Heart left ventricle (tissue), 13 donors: ENCODE results near the gene FZD1.

Source experiments
- POLR2A ChIP-seq, 2 donors: fragments of 450-650 bp; IDR thresholded peaks; one replicate each; pipeline ENCODE4 v1.6.1; 2017; ENCODE audit warnings: antibody characterized with exemption in 2 of 2, mild to moderate bottlenecking in 2 of 2, moderate library complexity in 2 of 2
- TF ChIP-seq, protein P1 (sequence below), 12 donors: fragments of 200-600 bp; sonication (generic) in 4 of 12; IDR thresholded peaks; one replicate each; pipeline versions ENCODE4 v1.5.0 to v1.8.0; 2018 to 2022; ENCODE audit warnings: antibody characterized with exemption in 12 of 12, mild to moderate bottlenecking in 5 of 12
- donor health status: ischemic (EF 13 %, LVEDD 7.1; RV severe dilation, severe dysfunction).
- donor health status: DM: no; HTN: yes; CAD: no.
- donor health status: DM: no; HTN: no; CAD: no.
- donor health status: ischemic (EF 25% LVEDD 6.9; RV normal size, moderate dysfunction).
- donor health status: ischemic (EF 25% LVEDD 5.7; RV mildly dilated, moderate dysfunction).
- donor health status: ischemic (EF 35%, LVEDD 5.7; RV mildly dilated, moderate dysfunction).
- donor health status: nonischemic (EF 11% LVEDD 7.7; RV severe dilation, severe dysfunction).
- donor health status: DM: yes; HTN: yes; CAD: no.
- donor health status: PGD.
- donor health status: ischemic (EF 29% LVEDD 5.4; RV normal size, mild dysfunction).
- donor health status: nonischemic (EF 23%, LVEDD 6.1; RV moderate dilation, normal function).

GRCh38 chr7:91319351-91319750, 55.1 kb downstream of the FZD1 start:
- TF ChIP-seq, protein P1, sequence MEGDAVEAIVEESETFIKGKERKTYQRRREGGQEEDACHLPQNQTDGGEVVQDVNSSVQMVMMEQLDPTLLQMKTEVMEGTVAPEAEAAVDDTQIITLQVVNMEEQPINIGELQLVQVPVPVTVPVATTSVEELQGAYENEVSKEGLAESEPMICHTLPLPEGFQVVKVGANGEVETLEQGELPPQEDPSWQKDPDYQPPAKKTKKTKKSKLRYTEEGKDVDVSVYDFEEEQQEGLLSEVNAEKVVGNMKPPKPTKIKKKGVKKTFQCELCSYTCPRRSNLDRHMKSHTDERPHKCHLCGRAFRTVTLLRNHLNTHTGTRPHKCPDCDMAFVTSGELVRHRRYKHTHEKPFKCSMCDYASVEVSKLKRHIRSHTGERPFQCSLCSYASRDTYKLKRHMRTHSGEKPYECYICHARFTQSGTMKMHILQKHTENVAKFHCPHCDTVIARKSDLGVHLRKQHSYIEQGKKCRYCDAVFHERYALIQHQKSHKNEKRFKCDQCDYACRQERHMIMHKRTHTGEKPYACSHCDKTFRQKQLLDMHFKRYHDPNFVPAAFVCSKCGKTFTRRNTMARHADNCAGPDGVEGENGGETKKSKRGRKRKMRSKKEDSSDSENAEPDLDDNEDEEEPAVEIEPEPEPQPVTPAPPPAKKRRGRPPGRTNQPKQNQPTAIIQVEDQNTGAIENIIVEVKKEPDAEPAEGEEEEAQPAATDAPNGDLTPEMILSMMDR (IDR thresholded peaks at IDR 0.05) = no peak
- TF ChIP-seq POLR2A (IDR thresholded peaks at IDR 0.05) = no peak
